Vagina (tissue), 2 donors: ENCODE results near the gene NFATC2. TPM values are rescaled to one million over a fixed set of nuclear protein-coding genes. Genes with fewer than 3 reads are reported as not detected.

ENCODE experiments used
- DNase-seq, 2 donors: peaks; one replicate each; pipeline ENCODE4 v3.0.0-alpha.2; 2017; ENCODE audit errors: extremely low spot score in 2 of 2
- H3K27ac ChIP-seq: fragments of 200-600 bp; sonication (generic); one replicate; pipeline ENCODE4 v1.5.1; 2019
- H3K27me3 ChIP-seq: fragments of 200-600 bp; sonication (generic); one replicate; pipeline ENCODE4 v1.5.1; 2019
- H3K36me3 ChIP-seq, 2 donors: fragments of 200-600 bp; sonication (generic); one replicate each; pipeline ENCODE4 v1.5.1; 2017 to 2019
- H3K4me1 ChIP-seq: fragments of 200-600 bp; sonication (generic); one replicate; pipeline ENCODE4 v1.5.1; 2019
- H3K4me3 ChIP-seq, 2 donors: fragments of 200-600 bp; sonication (generic); 1 replicate in 1 of 2; 2 replicates in 1 of 2; pipeline ENCODE4 v1.5.1; 2016 to 2019
- H3K9me3 ChIP-seq: fragments of 200-600 bp; sonication (generic); one replicate; pipeline ENCODE4 v1.5.1; 2019
- CTCF ChIP-seq, 3 experiments: fragments of 450-650 bp in 2 of 3; fragments of 200-600 bp in 1 of 3; sonication (generic) in 1 of 3; IDR thresholded peaks; one replicate each; pipeline ENCODE4 v1.5.1; 2017 to 2019; ENCODE audit warnings: antibody characterized with exemption in 3 of 3, mild to moderate bottlenecking in 2 of 3, moderate library complexity in 2 of 3
- POLR2A ChIP-seq, 2 donors: fragments of 450-650 bp; IDR thresholded peaks; one replicate each; pipeline ENCODE4 v1.6.1; 2017; ENCODE audit warnings: antibody characterized with exemption in 2 of 2, mild to moderate bottlenecking in 2 of 2, moderate library complexity in 2 of 2
- POLR2AphosphoS5 ChIP-seq, 2 donors: sonication (generic); formaldehyde crosslinking; IDR thresholded peaks; one replicate each; pipeline ENCODE4 v1.9.0; 2017; ENCODE audit warnings: antibody characterized with exemption in 2 of 2, mild to moderate bottlenecking in 2 of 2, low read depth in 1 of 2; ENCODE audit not compliant: insufficient read depth in 1 of 2
- intact Hi-C: fragments of 100-400 bp; cut with DNase I; formaldehyde crosslinking; loops from one replicate; pipeline ENCODE4 v1.15.1; 2023
- total RNA-seq: library from RNA; depleted of rRNA; stranded (reverse); fragments of >200 nt; gene quantifications from one replicate; pipeline ENCODE4 v1.2.3, GENCODE V29; 2016

The NFATC2 gene
- total RNA-seq, 1 donor from 2014 or later, result 7.4 TPM

DNA sequence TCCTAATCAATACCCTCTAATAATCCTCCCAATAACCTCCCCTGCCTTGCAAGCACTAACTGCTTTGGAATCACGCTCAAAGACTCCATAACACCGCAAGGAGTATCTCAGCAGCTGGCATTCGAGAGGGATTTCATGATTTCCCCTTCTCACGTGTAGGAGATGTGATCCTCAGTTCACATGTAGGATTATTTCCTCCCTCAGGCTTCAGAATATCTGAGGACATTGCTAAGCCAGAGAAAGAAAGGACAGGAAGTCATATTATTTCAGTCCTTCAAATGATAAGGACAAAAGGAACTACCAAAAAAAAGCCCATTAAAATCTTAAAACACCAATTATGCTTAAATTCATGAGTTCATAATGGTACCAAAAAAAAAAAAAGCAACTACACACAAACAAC lies 122.9 kb downstream of the NFATC2 start:
- Histone ChIP-seq H3K4me3 (no peak overlapping the region), H3K27me3 (no peaks in the 10 kb centered on the region), H3K9me3 (no peaks in the 10 kb centered on the region), H3K4me1 (no peaks in the 10 kb centered on the region), H3K27ac (no peak overlapping the region), H3K36me3 (no peaks in the 10 kb centered on the region)
- no peak for TF ChIP-seq CTCF (IDR thresholded peaks at IDR 0.05)
- no peak for TF ChIP-seq POLR2AphosphoS5 (IDR thresholded peaks at IDR 0.05; ENCODE audit: insufficient read depth in 1 of 2, low read depth in 1 of 2)
- no peak for TF ChIP-seq POLR2A (IDR thresholded peaks at IDR 0.05)
- intact Hi-C loops, result no loop called here
- no peak for DNase-seq

DNA sequence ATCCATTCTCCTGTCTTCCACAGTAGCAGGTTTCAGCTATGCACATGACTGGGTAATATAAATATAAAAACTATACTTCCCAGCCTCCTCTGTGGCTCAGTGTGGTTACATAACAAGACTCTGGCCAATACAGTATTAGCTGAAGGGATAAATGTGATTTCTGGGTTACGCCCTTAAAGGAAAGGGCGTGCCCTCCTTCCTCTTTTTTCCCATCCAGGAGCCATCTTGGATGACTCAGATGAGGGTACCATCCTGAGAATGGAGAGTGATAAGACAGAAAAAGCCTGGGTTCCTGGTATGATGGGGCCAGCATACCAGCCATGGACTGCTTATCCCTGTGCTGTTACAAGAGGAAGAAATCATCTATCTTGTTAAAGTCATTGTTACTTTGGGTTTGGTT lies 123.3 kb downstream of the NFATC2 start:
- H3K4me1 ChIP-seq, result no peaks in the 10 kb centered on the region

DNA sequence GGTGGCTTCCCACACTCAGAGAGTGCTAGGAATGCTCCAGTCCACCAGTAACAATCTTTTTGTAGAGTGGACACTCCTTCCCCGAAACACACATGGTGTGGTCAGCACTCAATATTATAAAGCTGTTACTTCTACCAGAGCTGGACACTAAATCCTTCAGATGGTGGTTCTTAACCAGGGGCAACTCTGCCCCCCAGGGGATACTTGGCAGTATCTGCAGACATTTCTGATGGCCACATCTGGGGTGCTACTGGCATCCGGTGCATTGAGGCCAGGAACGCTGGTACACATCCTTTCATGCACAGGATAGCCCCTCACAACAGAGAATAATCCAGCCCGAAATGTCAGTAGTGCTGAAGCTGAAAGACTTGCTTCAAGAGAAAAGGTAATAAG lies 124.4 kb downstream of the NFATC2 start:
- Histone ChIP-seq H3K27ac (no peak overlapping the region), H3K4me1 (peaks cover 5% of the 10 kb centered on the region), H3K27me3 (no peaks in the 10 kb centered on the region), H3K9me3 (no peaks in the 10 kb centered on the region), H3K4me3 (no peak overlapping the region), H3K36me3 (no peaks in the 10 kb centered on the region)
- intact Hi-C loops, result no loop called here
- no peak for DNase-seq
- TF ChIP-seq POLR2A (IDR thresholded peaks at IDR 0.05) (no peak), POLR2AphosphoS5 (IDR thresholded peaks at IDR 0.05; ENCODE audit: insufficient read depth in 1 of 2, low read depth in 1 of 2) (no peak), CTCF (IDR thresholded peaks at IDR 0.05) (no peak)

More for the DNA sequence above, 123.3 kb downstream of the NFATC2 start:
- TF ChIP-seq CTCF (IDR thresholded peaks at IDR 0.05) (no peak), POLR2AphosphoS5 (IDR thresholded peaks at IDR 0.05; ENCODE audit: insufficient read depth in 1 of 2, low read depth in 1 of 2) (no peak), POLR2A (IDR thresholded peaks at IDR 0.05) (no peak)
- Histone ChIP-seq H3K27me3 (no peaks in the 10 kb centered on the region), H3K27ac (no peak overlapping the region), H3K36me3 (no peaks in the 10 kb centered on the region), H3K4me3 (no peak overlapping the region), H3K9me3 (no peaks in the 10 kb centered on the region)
- no peak for DNase-seq
- intact Hi-C loops, result no loop called here

DNA sequence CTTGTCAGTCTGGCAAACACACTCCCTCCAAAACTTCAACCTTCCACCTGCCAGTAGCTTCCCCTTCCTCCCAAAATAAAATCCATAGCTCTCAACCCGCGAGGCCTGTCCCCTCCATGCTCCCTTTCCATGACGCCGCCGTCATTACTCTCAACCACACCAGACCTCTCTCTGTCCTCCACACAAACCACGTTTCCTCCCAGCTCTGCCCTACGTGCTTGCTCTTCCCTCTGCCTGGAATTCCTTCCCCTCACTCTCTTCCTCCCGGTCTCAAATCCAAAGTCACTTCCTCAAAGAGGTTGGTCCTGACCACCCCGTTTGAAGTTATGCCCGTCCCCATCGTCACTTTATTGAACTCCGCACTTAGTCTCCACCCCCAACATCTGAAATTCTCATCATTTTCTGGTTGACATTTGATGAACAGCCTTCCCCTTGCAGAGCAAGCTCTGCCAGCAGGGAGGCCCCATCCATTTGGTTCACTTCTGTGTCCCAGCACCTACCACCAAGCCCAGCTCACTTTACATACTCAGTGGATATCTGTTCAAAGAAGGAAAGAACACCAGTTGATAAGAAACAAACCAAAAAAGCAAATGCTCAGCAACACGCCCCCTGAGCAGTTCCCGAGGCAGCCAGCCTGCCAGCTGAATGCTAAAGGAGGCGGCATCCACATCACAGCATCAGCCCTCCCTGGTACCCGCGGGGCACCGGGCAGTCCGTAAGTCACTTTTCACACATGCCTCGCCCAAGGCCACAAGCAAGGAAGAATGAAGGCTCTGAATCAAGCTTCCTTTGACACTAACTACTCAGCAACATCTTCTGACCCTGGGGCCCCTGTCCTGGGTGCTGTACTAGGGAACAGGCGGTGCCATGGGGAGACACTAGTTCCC lies 125.0 kb downstream of the NFATC2 start:
- intact Hi-C loops, result no loop called here
- H3K9me3 ChIP-seq, result no peaks in the 10 kb centered on the region
- H3K4me1 ChIP-seq, result peaks cover 12% of the 10 kb centered on the region
- DNase-seq, result no peak
- no peaks in the 10 kb centered on the region for H3K27me3 ChIP-seq
- TF ChIP-seq POLR2A (IDR thresholded peaks at IDR 0.05) (no peak), CTCF (IDR thresholded peaks at IDR 0.05) (no peak), POLR2AphosphoS5 (IDR thresholded peaks at IDR 0.05; ENCODE audit: insufficient read depth in 1 of 2, low read depth in 1 of 2) (no peak)
- no peak overlapping the region for H3K27ac ChIP-seq
- no peak overlapping the region for H3K4me3 ChIP-seq
- no peaks in the 10 kb centered on the region for H3K36me3 ChIP-seq
